ENCODE data around the gene FAM171A1. TPM values are rescaled to one million over a fixed set of nuclear protein-coding genes. Genes with fewer than 3 reads are reported as not detected.

Gene FAM171A1
- total and polyA plus RNA-seq, 3 experiments from 2014 or later = 4.2 to 9.7 (median 4.9) TPM

DNA sequence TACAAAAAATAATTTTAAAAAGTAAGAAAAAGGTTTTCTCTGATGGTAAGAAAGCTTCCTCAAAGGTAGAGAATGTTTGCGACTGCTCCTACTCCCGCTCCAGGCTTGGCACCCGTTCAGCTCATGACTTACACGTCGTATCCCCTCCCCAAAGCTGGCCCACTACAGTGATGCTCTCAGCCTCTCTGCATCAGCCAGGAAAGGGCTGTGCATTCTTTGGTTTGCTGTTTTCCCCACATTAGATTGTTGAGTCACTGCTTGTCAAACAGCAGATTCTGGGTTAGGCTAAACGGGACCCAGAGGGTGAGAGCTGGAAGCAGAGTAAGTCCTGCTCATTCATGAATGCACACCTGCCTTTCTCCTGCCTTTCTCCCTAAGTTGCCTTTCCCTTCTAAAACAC, 147.9 kb downstream of the FAM171A1 start:
- no peaks in the 10 kb centered on the region for H3K4me1 ChIP-seq (ENCODE audit: insufficient read depth, low read length)
- no peaks in the 10 kb centered on the region for H3K27me3 ChIP-seq (ENCODE audit: insufficient read depth, low read length, poor library complexity, severe bottlenecking)
- CTCF ChIA-PET = interaction anchor here (1.3 kb wide), 1 partner anchor 14 kb away, joined by 4 read pairs; no protein-coding TSS in a partner anchor
- no peaks in the 10 kb centered on the region for H3K4me1 Mint-ChIP-seq
- H3K9me3 Mint-ChIP-seq = peaks cover 0 to 6% (median 5%) of the 10 kb centered on the region in 5 donors
- H3K27ac ChIP-seq (ENCODE audit: low read depth, low read length) = no peak overlapping the region
- no peak for DNase-seq
- H3K27ac Mint-ChIP-seq = peak overlapping the region in 1 of 8 donors; percentile 65
- peaks cover 10 to 22% (median 21%) of the 10 kb centered on the region in 3 donors for H3K36me3 Mint-ChIP-seq
- no peaks in the 10 kb centered on the region for H3K27me3 Mint-ChIP-seq
- H3K4me3 Mint-ChIP-seq = no peak overlapping the region
- no peak overlapping the region for H3K4me3 ChIP-seq (ENCODE audit: low read length)
- H3K9me3 ChIP-seq (ENCODE audit: low read length) = no peaks in the 10 kb centered on the region
- no peaks in the 10 kb centered on the region for H3K36me3 ChIP-seq (ENCODE audit: insufficient read depth, low read length)
- POLR2A ChIA-PET = no interaction called here

DNA sequence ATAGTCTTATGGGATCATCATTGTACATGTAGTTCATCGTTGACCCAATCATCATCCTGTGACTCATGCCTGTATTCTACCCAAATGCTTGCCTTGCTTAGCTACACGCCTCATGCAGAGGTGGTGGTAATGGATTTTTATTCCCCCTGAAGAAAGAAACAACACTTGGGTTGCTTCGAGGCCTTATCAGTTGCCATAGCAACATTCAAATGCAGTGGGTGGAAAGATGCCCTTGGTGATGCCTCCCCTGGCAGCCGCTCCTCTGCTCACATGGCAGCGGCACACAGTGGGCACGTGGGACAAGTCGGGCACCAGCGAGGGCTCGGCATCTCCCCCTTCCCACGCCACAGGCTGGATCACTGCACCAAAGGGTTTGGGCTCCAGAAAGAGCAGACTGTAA, 148.6 kb downstream of the FAM171A1 start:
- CTCF ChIA-PET = interaction anchor here (1.2 to 2.2 kb wide), 2 partner anchors 9 kb away, joined by 3 to 4 read pairs; no protein-coding TSS in a partner anchor

DNA sequence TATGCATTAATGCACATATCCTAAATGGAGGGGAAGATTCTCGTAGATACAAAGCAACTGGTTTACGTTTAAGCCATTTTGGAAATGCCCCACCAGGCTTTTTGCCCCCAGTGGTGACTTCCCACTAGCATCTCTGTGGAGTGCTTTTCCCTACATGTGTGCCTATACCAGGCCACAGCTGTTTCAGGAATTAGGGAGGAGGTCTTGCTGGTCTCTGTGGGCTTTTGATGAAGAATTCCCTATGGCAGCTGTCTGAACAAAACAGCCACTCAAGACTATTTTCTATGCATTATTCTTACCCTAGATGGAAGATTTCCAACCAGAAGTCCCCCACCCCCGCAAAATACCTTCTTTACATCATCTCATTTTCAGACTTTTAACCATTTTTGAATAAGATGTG, 150.6 kb downstream of the FAM171A1 start:
- peak overlapping the region in 1 of 8 donors; percentile 70 for H3K27ac Mint-ChIP-seq
- CTCF ChIA-PET = interaction anchor here (0.7 to 2.2 kb wide), 3 partner anchors 11 to 115 kb away, joined by 3 to 4 read pairs (median 4); no protein-coding TSS in a partner anchor

More for the DNA sequence above, 148.6 kb downstream of the FAM171A1 start:
- Histone ChIP-seq H3K27me3 (ENCODE audit: insufficient read depth, low read length, poor library complexity, severe bottlenecking) (no peaks in the 10 kb centered on the region), H3K36me3 (ENCODE audit: insufficient read depth, low read length) (no peaks in the 10 kb centered on the region), H3K4me1 (ENCODE audit: insufficient read depth, low read length) (no peaks in the 10 kb centered on the region), H3K9me3 (ENCODE audit: low read length) (no peaks in the 10 kb centered on the region), H3K27ac (ENCODE audit: low read depth, low read length) (no peak overlapping the region), H3K4me3 (ENCODE audit: low read length) (no peak overlapping the region)
- Mint-ChIP-seq H3K4me1 (no peaks in the 10 kb centered on the region), H3K9me3 (peaks cover 0 to 6% (median 5%) of the 10 kb centered on the region in 5 donors), H3K27me3 (no peaks in the 10 kb centered on the region), H3K4me3 (no peak overlapping the region), H3K36me3 (peaks cover 8 to 22% (median 21%) of the 10 kb centered on the region in 3 donors), H3K27ac (no peak overlapping the region)
- POLR2A ChIA-PET = no interaction called here
- DNase-seq = no peak

DNA sequence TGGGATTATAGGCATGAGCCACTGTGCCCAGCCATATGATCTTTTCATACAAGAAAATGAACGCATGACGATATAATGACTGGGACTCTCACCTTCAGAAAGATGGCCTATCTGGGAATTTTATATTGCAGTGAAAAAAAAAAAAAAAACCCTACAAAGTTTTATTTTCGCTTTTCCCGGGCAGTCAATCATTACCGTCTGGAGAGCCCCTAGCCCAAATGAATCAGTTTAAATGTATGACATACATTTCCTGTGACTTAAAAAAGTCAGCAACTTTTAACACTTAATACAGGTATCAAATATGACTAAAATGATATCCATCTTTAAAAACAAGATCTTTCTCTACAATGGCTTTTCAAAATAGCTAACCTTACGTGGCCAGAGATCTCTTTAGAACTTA, 154.4 kb downstream of the FAM171A1 start:
- H3K4me3 ChIP-seq (ENCODE audit: low read length) = no peak overlapping the region
- H3K4me3 Mint-ChIP-seq = no peak overlapping the region
- H3K36me3 ChIP-seq (ENCODE audit: insufficient read depth, low read length) = no peaks in the 10 kb centered on the region
- CTCF ChIA-PET = no interaction called here
- POLR2A ChIA-PET = interaction anchor here (0.7 kb wide), 2 partner anchors 8 to 50 kb away, joined by 4 to 5 read pairs; no protein-coding TSS in a partner anchor
- H3K27ac Mint-ChIP-seq = no peak overlapping the region
- no peaks in the 10 kb centered on the region for H3K9me3 Mint-ChIP-seq
- DNase-seq = no peak
- H3K9me3 ChIP-seq (ENCODE audit: low read length) = no peaks in the 10 kb centered on the region
- H3K27me3 Mint-ChIP-seq = no peaks in the 10 kb centered on the region
- H3K4me1 ChIP-seq (ENCODE audit: insufficient read depth, low read length) = no peaks in the 10 kb centered on the region
- no peaks in the 10 kb centered on the region for H3K27me3 ChIP-seq (ENCODE audit: insufficient read depth, low read length, poor library complexity, severe bottlenecking)
- H3K36me3 Mint-ChIP-seq = peaks cover 0 to 36% (median 8%) of the 10 kb centered on the region in 3 donors
- H3K27ac ChIP-seq (ENCODE audit: low read depth, low read length) = no peak overlapping the region
- no peaks in the 10 kb centered on the region for H3K4me1 Mint-ChIP-seq

More for the DNA sequence above, 150.6 kb downstream of the FAM171A1 start:
- POLR2A ChIA-PET = no interaction called here
- DNase-seq = no peak
- no peaks in the 10 kb centered on the region for H3K4me1 Mint-ChIP-seq
- no peaks in the 10 kb centered on the region for H3K9me3 ChIP-seq (ENCODE audit: low read length)
- H3K36me3 ChIP-seq (ENCODE audit: insufficient read depth, low read length) = no peaks in the 10 kb centered on the region
- no peaks in the 10 kb centered on the region for H3K4me1 ChIP-seq (ENCODE audit: insufficient read depth, low read length)
- H3K9me3 Mint-ChIP-seq = peaks cover 0 to 6% (median 5%) of the 10 kb centered on the region in 5 donors
- no peak overlapping the region for H3K27ac ChIP-seq (ENCODE audit: low read depth, low read length)
- H3K4me3 ChIP-seq (ENCODE audit: low read length) = no peak overlapping the region
- H3K27me3 ChIP-seq (ENCODE audit: insufficient read depth, low read length, poor library complexity, severe bottlenecking) = no peaks in the 10 kb centered on the region
- H3K4me3 Mint-ChIP-seq = no peak overlapping the region
- no peaks in the 10 kb centered on the region for H3K27me3 Mint-ChIP-seq
- H3K36me3 Mint-ChIP-seq = peaks cover 6 to 23% (median 16%) of the 10 kb centered on the region in 3 donors

GRCh38 chr10:15214237-15214636, 156.9 kb downstream of the FAM171A1 start:
- Mint-ChIP-seq H3K27ac (peak overlapping the region in 2 of 8 donors; percentile 48 to 65), H3K27me3 (no peaks in the 10 kb centered on the region), H3K4me1 (peaks cover 15 to 24% (median 17%) of the 10 kb centered on the region in 3 donors), H3K9me3 (no peaks in the 10 kb centered on the region), H3K36me3 (peaks cover 0 to 25% (median 8%) of the 10 kb centered on the region in 3 donors), H3K4me3 (no peak overlapping the region)
- ChIA-PET CTCF (interaction anchor here (0.7 to 1.0 kb wide), 2 partner anchors 14 to 737 kb away, joined by 3 read pairs; no protein-coding TSS in a partner anchor), POLR2A (no interaction called here)
- peaks cover 22% of the 10 kb centered on the region for H3K4me1 ChIP-seq (ENCODE audit: insufficient read depth, low read length)
- no peaks in the 10 kb centered on the region for H3K27me3 ChIP-seq (ENCODE audit: insufficient read depth, low read length, poor library complexity, severe bottlenecking)
- no peak overlapping the region for H3K27ac ChIP-seq (ENCODE audit: low read depth, low read length)
- H3K36me3 ChIP-seq (ENCODE audit: insufficient read depth, low read length) = no peaks in the 10 kb centered on the region
- no peak for DNase-seq
- H3K9me3 ChIP-seq (ENCODE audit: low read length) = no peaks in the 10 kb centered on the region
- no peak overlapping the region for H3K4me3 ChIP-seq (ENCODE audit: low read length)

DNA sequence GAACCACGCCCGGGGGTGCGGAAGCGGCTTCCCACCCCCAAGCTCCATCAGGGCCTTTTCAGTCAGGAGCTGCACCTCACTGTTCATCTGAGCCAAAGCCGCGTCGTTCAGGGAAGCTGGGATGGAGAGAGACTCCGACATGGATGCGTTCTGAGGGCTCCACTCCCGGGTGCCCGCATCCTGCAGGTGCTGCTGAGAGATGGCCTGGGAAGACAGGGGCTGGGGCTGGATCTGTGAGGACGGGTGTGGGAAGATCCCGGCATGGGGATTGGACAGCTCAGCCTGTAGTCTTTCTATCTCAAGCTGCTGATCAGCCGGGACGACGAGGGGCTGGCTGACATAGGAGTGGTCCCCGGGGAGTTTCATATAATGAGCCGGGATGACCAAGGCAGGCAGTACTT, 157.6 kb downstream of the FAM171A1 start:
- H3K4me3 Mint-ChIP-seq = no peak overlapping the region
- H3K36me3 Mint-ChIP-seq = peaks cover 0 to 26% (median 8%) of the 10 kb centered on the region in 3 donors
- no peaks in the 10 kb centered on the region for H3K9me3 Mint-ChIP-seq
- H3K27ac Mint-ChIP-seq = peak overlapping the region in 1 of 8 donors; percentile 61
- no peak overlapping the region for H3K27ac ChIP-seq (ENCODE audit: low read depth, low read length)
- ChIA-PET POLR2A (no interaction called here), CTCF (interaction anchor here (0.8 to 1.7 kb wide), 2 partner anchors 8 to 88 kb away, joined by 3 read pairs; no protein-coding TSS in a partner anchor)
- peaks cover 21 to 31% (median 24%) of the 10 kb centered on the region in 3 donors for H3K4me1 Mint-ChIP-seq
- H3K27me3 ChIP-seq (ENCODE audit: insufficient read depth, low read length, poor library complexity, severe bottlenecking) = no peaks in the 10 kb centered on the region
- no peak overlapping the region for H3K4me3 ChIP-seq (ENCODE audit: low read length)
- H3K4me1 ChIP-seq (ENCODE audit: insufficient read depth, low read length) = peaks cover 27% of the 10 kb centered on the region
- DNase-seq = no peak
- H3K9me3 ChIP-seq (ENCODE audit: low read length) = no peaks in the 10 kb centered on the region
- H3K36me3 ChIP-seq (ENCODE audit: insufficient read depth, low read length) = no peaks in the 10 kb centered on the region
- H3K27me3 Mint-ChIP-seq = no peaks in the 10 kb centered on the region

- Mint-ChIP-seq H3K27me3 (no peaks in the 10 kb centered on the region), H3K4me1 (peaks cover 41 to 50% (median 43%) of the 10 kb centered on the region in 3 donors), H3K4me3 (no peak overlapping the region), H3K27ac (peak overlapping the region in 3 of 8 donors; percentile 23 to 85 (median 63)), H3K9me3 (no peaks in the 10 kb centered on the region), H3K36me3 (peaks cover 0 to 26% (median 8%) of the 10 kb centered on the region in 3 donors)
- ChIA-PET POLR2A (interaction anchor here (1.0 kb wide), 1 partner anchor 44 kb away, joined by 4 read pairs; no protein-coding TSS in a partner anchor), CTCF (interaction anchor here (1.2 to 2.0 kb wide), 3 partner anchors 11 to 44 kb away, joined by 3 to 5 read pairs (median 4); no protein-coding TSS in a partner anchor)
- H3K27ac ChIP-seq (ENCODE audit: low read depth, low read length) = no peak overlapping the region
- H3K4me1 ChIP-seq (ENCODE audit: insufficient read depth, low read length) = peaks cover 39% of the 10 kb centered on the region
- DNase-seq = no peak
- H3K27me3 ChIP-seq (ENCODE audit: insufficient read depth, low read length, poor library complexity, severe bottlenecking) = no peaks in the 10 kb centered on the region
- H3K36me3 ChIP-seq (ENCODE audit: insufficient read depth, low read length) = no peaks in the 10 kb centered on the region
- no peaks in the 10 kb centered on the region for H3K9me3 ChIP-seq (ENCODE audit: low read length)
- H3K4me3 ChIP-seq (ENCODE audit: low read length) = no peak overlapping the region
Measured at GRCh38 chr10:15211464-15211979, 159.6 kb downstream of the FAM171A1 start.

DNA sequence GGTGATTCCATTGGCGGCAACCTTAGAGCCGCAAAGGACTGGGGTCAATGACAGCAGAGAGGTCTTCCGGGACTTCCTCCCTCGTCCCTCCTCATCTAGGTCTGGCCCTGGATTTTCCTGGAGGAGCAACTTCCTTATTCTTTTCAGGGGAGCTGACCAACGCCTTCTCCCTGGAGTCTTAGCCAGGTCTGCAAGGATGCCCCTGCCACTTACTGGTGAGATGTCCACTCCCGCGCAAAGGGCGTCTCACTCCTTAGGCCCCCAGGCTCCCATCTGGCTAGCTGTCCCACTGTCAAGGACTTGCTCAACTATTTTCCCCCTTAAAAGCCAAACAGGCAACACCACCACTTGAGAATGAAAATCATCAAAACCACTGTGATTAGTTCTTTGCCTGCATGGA, 160.6 kb downstream of the FAM171A1 start:
- H3K4me3 ChIP-seq (ENCODE audit: low read length) = no peak overlapping the region
- no peak for DNase-seq
- H3K4me1 Mint-ChIP-seq = peaks cover 45 to 60% (median 53%) of the 10 kb centered on the region in 3 donors

More for the DNA sequence above, 160.6 kb downstream of the FAM171A1 start:
- Histone ChIP-seq H3K9me3 (ENCODE audit: low read length) (no peaks in the 10 kb centered on the region), H3K36me3 (ENCODE audit: insufficient read depth, low read length) (no peaks in the 10 kb centered on the region), H3K27me3 (ENCODE audit: insufficient read depth, low read length, poor library complexity, severe bottlenecking) (no peaks in the 10 kb centered on the region), H3K27ac (ENCODE audit: low read depth, low read length) (no peak overlapping the region), H3K4me1 (ENCODE audit: insufficient read depth, low read length) (peaks cover 39% of the 10 kb centered on the region)
- peak overlapping the region in 7 of 8 donors; percentile 38 to 88 (median 84) for H3K27ac Mint-ChIP-seq
- POLR2A ChIA-PET = interaction anchor here (1.0 kb wide), 1 partner anchor 43 kb away, joined by 4 read pairs; no protein-coding TSS in a partner anchor
- H3K36me3 Mint-ChIP-seq = peaks cover 0 to 23% (median 8%) of the 10 kb centered on the region in 3 donors
- no peaks in the 10 kb centered on the region for H3K9me3 Mint-ChIP-seq
- no peaks in the 10 kb centered on the region for H3K27me3 Mint-ChIP-seq
- H3K4me3 Mint-ChIP-seq = peak overlapping the region in 4 of 7 donors; percentile 11 to 68 (median 38)
- CTCF ChIA-PET = interaction anchor here (0.8 to 2.0 kb wide), 3 partner anchors 10 to 88 kb away, joined by 3 to 9 read pairs (median 5); partner anchors contain the start of gene NMT2
